ENCODE results near the gene SKI. TPM values are rescaled to one million over a fixed set of nuclear protein-coding genes. Genes with fewer than 3 reads are reported as not detected.

Gene SKI
- total RNA-seq, 1 donor from 2014 or later: 53.8 TPM

DNA sequence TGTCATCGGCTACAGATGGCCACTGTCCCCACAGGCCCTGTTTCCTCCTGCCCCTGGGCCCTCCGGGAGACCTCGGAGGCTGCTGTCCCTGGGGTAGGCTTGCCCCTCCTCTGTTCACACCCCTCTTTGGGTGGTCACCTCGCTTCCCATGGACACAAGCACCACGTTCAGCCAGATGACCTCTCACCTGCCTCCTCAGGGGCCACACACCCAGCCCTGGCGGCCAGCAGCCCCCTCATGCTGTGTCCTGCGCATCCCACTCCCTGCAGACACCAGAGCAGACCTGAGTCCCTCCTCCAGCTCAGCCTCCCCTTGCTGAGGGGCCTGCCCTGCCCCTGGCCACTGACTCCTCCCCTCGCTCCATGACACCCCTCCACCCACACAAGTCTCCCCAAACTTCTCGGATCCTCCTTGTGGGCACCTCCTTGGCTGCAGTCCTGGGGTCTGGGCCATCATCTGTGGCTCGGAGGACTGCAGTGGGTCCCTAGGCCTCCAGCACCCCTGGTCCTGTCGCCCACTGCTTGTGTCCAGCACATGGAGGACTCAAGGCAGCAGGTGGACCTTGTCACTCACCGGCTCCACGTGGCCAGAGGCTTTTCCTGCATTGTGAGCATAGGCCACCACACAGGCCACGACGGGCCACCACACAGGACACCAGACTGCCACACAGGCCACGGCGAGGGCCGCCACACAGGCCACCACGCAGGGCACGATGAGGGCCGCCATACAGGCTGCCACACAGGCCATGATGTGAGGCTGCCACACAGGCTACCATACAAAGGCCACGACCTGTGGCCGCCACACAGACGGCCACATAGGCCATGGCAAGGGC, 112.2 kb downstream of the SKI start:
- Histone ChIP-seq H3K4me3 (no peak overlapping the region), H3K27me3 (no peaks in the 10 kb centered on the region), H3K27ac (no peak overlapping the region), H3K4me1 (peaks cover 10% of the 10 kb centered on the region), H3K36me3 (no peaks in the 10 kb centered on the region), H3K9me3 (no peaks in the 10 kb centered on the region)
- intact Hi-C loops (cut with DNase I): no loop called here
- TF ChIP-seq, protein P1, sequence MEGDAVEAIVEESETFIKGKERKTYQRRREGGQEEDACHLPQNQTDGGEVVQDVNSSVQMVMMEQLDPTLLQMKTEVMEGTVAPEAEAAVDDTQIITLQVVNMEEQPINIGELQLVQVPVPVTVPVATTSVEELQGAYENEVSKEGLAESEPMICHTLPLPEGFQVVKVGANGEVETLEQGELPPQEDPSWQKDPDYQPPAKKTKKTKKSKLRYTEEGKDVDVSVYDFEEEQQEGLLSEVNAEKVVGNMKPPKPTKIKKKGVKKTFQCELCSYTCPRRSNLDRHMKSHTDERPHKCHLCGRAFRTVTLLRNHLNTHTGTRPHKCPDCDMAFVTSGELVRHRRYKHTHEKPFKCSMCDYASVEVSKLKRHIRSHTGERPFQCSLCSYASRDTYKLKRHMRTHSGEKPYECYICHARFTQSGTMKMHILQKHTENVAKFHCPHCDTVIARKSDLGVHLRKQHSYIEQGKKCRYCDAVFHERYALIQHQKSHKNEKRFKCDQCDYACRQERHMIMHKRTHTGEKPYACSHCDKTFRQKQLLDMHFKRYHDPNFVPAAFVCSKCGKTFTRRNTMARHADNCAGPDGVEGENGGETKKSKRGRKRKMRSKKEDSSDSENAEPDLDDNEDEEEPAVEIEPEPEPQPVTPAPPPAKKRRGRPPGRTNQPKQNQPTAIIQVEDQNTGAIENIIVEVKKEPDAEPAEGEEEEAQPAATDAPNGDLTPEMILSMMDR (IDR thresholded peaks at IDR 0.05): no peak
- TF ChIP-seq POLR2A (IDR thresholded peaks at IDR 0.05) (no peak), POLR2AphosphoS5 (IDR thresholded peaks at IDR 0.05; ENCODE audit: insufficient read depth in 1 of 2, low read depth in 1 of 2) (no peak)
- DNase-seq (ENCODE audit: extremely low spot score in 2 of 2): no peak

DNA sequence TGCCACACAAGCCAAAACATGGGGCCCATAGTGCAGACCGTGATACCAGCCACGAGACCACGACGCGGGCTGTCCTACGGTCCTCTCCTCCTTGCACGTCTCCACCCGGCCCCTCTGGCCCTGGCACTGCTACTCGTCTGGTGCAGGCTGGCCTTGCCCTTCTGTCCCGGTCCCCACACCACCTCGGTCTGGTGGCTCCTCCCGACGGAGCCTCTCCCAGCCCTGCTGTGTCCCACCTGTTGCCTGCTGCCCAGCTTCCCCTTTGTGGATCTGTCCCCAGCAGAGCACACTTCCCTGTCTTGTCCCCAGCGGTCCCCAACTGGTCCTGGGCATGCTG, 112.8 kb downstream of the SKI start:
- no peaks in the 10 kb centered on the region for H3K27me3 ChIP-seq
- no peak overlapping the region for H3K27ac ChIP-seq
- H3K9me3 ChIP-seq: no peaks in the 10 kb centered on the region
- H3K4me3 ChIP-seq: no peak overlapping the region
- intact Hi-C loops (cut with DNase I): no loop called here
- no peak for DNase-seq (ENCODE audit: extremely low spot score in 2 of 2)
- H3K36me3 ChIP-seq: no peaks in the 10 kb centered on the region
- peaks cover 5% of the 10 kb centered on the region for H3K4me1 ChIP-seq
- no peak for TF ChIP-seq POLR2A (IDR thresholded peaks at IDR 0.05)
- TF ChIP-seq POLR2AphosphoS5 (IDR thresholded peaks at IDR 0.05; ENCODE audit: insufficient read depth in 1 of 2, low read depth in 1 of 2): no peak
- TF ChIP-seq, protein P1 (IDR thresholded peaks at IDR 0.05): no peak

DNA sequence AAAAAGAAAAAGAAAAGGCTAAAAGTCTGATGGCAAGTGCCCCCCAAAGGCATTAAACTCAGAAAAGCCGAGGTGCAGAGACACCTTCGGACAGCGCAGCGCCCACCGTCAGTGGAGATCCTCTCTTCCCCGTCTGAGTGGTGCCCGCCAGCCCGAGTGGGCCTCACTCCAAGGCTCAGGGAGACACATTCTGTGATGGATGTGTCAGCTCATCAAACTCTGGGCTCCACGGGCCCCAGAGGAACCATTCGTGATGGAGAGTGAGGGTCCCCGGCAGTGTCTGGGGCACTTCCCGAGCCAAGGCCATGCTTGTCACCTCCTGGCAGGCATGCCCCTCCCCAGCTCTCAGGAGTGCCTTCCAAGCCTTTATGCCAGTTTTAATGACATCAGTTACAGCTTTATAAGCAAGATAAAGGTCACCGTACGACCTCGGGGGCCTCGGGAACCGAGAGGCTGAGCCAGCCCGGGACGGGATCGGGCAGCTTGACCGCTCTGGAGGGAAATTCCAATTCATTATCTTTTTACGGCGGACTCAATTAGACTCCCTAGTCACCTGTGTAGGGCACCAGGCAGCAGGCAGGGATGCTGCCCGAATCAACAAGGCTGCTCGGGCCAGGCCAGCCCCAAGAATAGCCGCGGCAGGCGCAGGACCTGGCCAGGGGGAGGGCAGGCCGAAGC, 113.7 kb downstream of the SKI start:
- no peak for TF ChIP-seq POLR2AphosphoS5 (IDR thresholded peaks at IDR 0.05; ENCODE audit: insufficient read depth in 1 of 2, low read depth in 1 of 2)
- TF ChIP-seq, protein P1 (IDR thresholded peaks at IDR 0.05): no peak
- H3K27ac ChIP-seq: no peak overlapping the region
- H3K4me1 ChIP-seq: no peaks in the 10 kb centered on the region
- no peaks in the 10 kb centered on the region for H3K36me3 ChIP-seq
- H3K4me3 ChIP-seq: no peak overlapping the region
- no peak for DNase-seq (ENCODE audit: extremely low spot score in 2 of 2)
- H3K9me3 ChIP-seq: no peaks in the 10 kb centered on the region
- intact Hi-C loops (cut with DNase I): no loop called here
- H3K27me3 ChIP-seq: no peaks in the 10 kb centered on the region

DNA sequence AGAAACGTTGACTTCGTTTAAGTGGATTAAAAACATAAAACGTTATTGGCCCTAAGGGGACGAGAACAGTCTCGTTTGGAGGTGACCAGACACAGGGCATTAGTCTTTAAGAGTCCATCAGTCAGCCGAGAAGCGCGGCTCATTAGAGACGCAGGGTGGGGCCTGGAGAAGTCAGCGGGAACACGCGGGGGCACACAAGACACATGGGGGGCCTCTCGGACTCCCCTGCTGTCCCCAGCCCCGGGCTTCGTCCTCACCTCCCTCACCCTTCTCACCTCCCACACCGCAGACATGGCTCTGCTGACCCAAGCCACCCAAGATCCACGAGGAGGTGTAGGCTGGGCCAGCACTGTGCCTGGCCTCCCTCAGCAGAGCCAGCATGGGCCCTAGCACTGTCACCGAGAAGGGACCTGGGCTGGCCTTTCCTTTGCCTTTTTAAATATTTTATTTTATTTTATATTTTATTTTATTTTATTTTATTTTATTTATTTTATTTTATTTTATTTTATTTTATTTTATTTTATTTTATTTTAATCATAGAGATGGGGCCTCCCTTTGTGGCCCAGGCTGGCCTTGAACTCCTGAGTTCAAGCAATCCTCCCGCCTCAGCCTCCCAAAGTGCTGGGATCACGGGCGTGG, 114.4 kb downstream of the SKI start:
- Histone ChIP-seq H3K4me3 (no peak overlapping the region), H3K27me3 (no peaks in the 10 kb centered on the region), H3K4me1 (no peaks in the 10 kb centered on the region), H3K27ac (no peak overlapping the region), H3K9me3 (no peaks in the 10 kb centered on the region), H3K36me3 (no peaks in the 10 kb centered on the region)
- TF ChIP-seq POLR2AphosphoS5 (IDR thresholded peaks at IDR 0.05; ENCODE audit: insufficient read depth in 1 of 2, low read depth in 1 of 2): no peak
- TF ChIP-seq, protein P1 (IDR thresholded peaks at IDR 0.05): no peak
- TF ChIP-seq POLR2A (IDR thresholded peaks at IDR 0.05): no peak
- no peak for DNase-seq (ENCODE audit: extremely low spot score in 2 of 2)
- intact Hi-C loops (cut with DNase I): no loop called here
